ENCODE measurements around the gene UFD1. TPM values are rescaled to one million over a fixed set of nuclear protein-coding genes. Genes with fewer than 3 reads are reported as not detected.

Gene UFD1
- total RNA-seq, 4 donors from 2014 or later: 26.9 to 38.1 (median 30.1) TPM

DNA sequence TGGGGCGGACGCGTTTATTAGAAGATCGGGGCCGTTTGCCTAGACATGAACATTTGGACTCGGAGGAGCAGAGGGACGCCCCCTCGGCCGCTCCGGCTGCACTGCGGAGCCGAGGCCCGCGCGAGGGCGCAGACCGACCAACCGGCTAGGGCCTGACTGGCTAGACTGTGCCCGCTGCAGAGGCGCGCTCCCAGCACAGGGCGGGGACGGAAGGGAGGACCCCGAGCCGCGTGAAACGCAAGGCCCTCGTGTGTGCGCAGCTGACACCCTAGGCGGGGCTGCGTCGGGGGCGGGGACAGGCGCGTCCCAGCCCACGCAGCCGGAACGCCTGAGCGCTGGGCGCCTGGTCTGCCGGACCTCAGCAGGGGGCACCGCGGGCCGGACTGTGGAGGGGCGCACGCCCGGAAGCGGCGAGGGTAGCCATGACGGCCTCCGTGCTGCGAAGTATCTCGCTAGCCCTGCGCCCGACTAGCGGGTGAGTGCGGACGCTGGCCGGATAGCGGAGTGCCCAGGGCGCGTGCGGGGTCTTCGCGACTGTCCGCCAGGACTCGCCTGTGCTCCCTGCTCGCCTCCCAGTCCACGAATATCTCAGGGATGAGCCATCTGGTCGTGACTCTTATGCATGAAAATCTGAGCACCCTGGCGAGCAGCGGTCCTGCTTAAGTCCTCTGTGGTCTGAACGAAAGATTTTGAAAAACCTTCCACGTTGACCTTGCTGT, 46.7 kb downstream of the UFD1 start, which contains the start of gene MRPL40:
MRPL40 (plus strand) TSS at position 413 of the 719 bp plus-strand sequence; CDS start at position 423, 10 bp downstream.
- H3K27me3 ChIP-seq: no peaks in the 10 kb centered on the region
- DNase-seq (ENCODE audit: low spot score in 2 of 2): peak; percentile 82 to 83
- 1% methylated on average over 43 to 72 of the region's 74 CpGs for WGBS, 2 donors
- peak within 1 kb of the TSS; percentile 96 to 99 (median 97) for H3K27ac ChIP-seq
- peak within 1 kb of the TSS; percentile 89 to 98 (median 96) for H3K4me3 ChIP-seq
- peaks cover 0 to 43% (median 25%) of the 10 kb centered on the region in 4 donors for H3K4me1 ChIP-seq
- H3K9me3 ChIP-seq: no peaks in the 10 kb centered on the region
- peaks cover 0 to 33% (median 0%) of the 10 kb centered on the region in 3 donors for H3K36me3 ChIP-seq
- peak; percentile 77 to 95 for TF ChIP-seq EP300 (IDR thresholded peaks at IDR 0.05)
- TF ChIP-seq, protein P1, sequence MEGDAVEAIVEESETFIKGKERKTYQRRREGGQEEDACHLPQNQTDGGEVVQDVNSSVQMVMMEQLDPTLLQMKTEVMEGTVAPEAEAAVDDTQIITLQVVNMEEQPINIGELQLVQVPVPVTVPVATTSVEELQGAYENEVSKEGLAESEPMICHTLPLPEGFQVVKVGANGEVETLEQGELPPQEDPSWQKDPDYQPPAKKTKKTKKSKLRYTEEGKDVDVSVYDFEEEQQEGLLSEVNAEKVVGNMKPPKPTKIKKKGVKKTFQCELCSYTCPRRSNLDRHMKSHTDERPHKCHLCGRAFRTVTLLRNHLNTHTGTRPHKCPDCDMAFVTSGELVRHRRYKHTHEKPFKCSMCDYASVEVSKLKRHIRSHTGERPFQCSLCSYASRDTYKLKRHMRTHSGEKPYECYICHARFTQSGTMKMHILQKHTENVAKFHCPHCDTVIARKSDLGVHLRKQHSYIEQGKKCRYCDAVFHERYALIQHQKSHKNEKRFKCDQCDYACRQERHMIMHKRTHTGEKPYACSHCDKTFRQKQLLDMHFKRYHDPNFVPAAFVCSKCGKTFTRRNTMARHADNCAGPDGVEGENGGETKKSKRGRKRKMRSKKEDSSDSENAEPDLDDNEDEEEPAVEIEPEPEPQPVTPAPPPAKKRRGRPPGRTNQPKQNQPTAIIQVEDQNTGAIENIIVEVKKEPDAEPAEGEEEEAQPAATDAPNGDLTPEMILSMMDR (IDR thresholded peaks at IDR 0.05): peak in 1 of 5 experiments; percentile 47
- TF ChIP-seq POLR2A (IDR thresholded peaks at IDR 0.05): peak; percentile 63 to 85

GRCh38 chr22:19431649-19432132, 47.3 kb downstream of the UFD1 start, which contains the start of gene HIRA:
HIRA (minus strand) TSS chr22:19431733; CDS start chr22:19431476, 257 bp downstream.
- Histone ChIP-seq H3K36me3 (peaks cover 0 to 28% (median 0%) of the 10 kb centered on the region in 3 donors), H3K4me3 (peak within 1 kb of the TSS; percentile 89 to 98 (median 96)), H3K9me3 (no peaks in the 10 kb centered on the region), H3K4me1 (peaks cover 0 to 43% (median 25%) of the 10 kb centered on the region in 4 donors), H3K27me3 (no peaks in the 10 kb centered on the region), H3K27ac (peak within 1 kb of the TSS; percentile 96 to 99 (median 97))
- 0 to 1% methylated on average over 36 to 44 of the region's 66 CpGs for whole genome bisulfite sequencing, 2 donors
- no peak for TF ChIP-seq EP300 (IDR thresholded peaks at IDR 0.05)
- TF ChIP-seq, protein P1 (IDR thresholded peaks at IDR 0.05): no peak
- TF ChIP-seq POLR2A (IDR thresholded peaks at IDR 0.05): no peak
- DNase-seq (ENCODE audit: low spot score in 2 of 2): peak; percentile 53 to 62

- 0 to 2% methylated on average over 16 to 24 of the region's 53 CpGs for WGBS, 2 donors
- TF ChIP-seq, protein P1 (IDR thresholded peaks at IDR 0.05): no peak
- TF ChIP-seq POLR2A (IDR thresholded peaks at IDR 0.05) (no peak), EP300 (IDR thresholded peaks at IDR 0.05) (no peak)
- Histone ChIP-seq H3K4me3 (peak overlapping the region; percentile 76 to 98 (median 96)), H3K27me3 (no peaks in the 10 kb centered on the region), H3K9me3 (no peaks in the 10 kb centered on the region), H3K27ac (peak overlapping the region in 3 of 4 donors; percentile 60 to 99 (median 69)), H3K36me3 (peaks cover 0 to 30% (median 0%) of the 10 kb centered on the region in 3 donors), H3K4me1 (peaks cover 0 to 50% (median 25%) of the 10 kb centered on the region in 4 donors)
- no peak for DNase-seq (ENCODE audit: low spot score in 2 of 2)
Measured at GRCh38 chr22:19430890-19431541, 48.0 kb downstream of the UFD1 start.

- Histone ChIP-seq H3K9me3 (no peaks in the 10 kb centered on the region), H3K27me3 (no peaks in the 10 kb centered on the region), H3K4me1 (peaks cover 0 to 54% (median 25%) of the 10 kb centered on the region in 4 donors), H3K36me3 (peaks cover 0 to 22% (median 0%) of the 10 kb centered on the region in 3 donors), H3K4me3 (peak overlapping the region; percentile 76 to 98 (median 96)), H3K27ac (peak overlapping the region in 3 of 4 donors; percentile 60 to 99 (median 69))
- 15 to 18% methylated on average over 12 of the region's 12 CpGs for WGBS, 2 donors
- no peak for DNase-seq (ENCODE audit: low spot score in 2 of 2)
- no peak for TF ChIP-seq EP300 (IDR thresholded peaks at IDR 0.05)
- TF ChIP-seq, protein P1 (IDR thresholded peaks at IDR 0.05): no peak
- no peak for TF ChIP-seq POLR2A (IDR thresholded peaks at IDR 0.05)
Measured at GRCh38 chr22:19429950-19430889, 48.8 kb downstream of the UFD1 start.

All from tibial nerve (tissue), 4 donors.